DND-41 (cell line): ENCODE measurements around the gene MICAL2.

ENCODE experiments used
- ATAC-seq: fragments of 200-7000 bp; cut with Tn5 transposase; 3 replicates; pipeline ENCODE4 v1.9.1; 2021; ENCODE audit warnings: low read depth; ENCODE audit not compliant: insufficient read depth
- DNase-seq: peaks from one replicate; pipeline ENCODE4 v3.0.0-alpha.2; 2020
- H2AFZ ChIP-seq: 2 replicates; pipeline ENCODE4 v1.6.0; 2012; ENCODE audit warnings: low read depth, low read length
- H3K27ac ChIP-seq: 2 replicates; pipeline ENCODE4 v1.5.1; 2012; ENCODE audit warnings: low read length, inconsistent platforms
- H3K27me3 ChIP-seq: fragments of 200-600 bp; sonication (generic); 2 replicates; pipeline ENCODE4 v1.6.0; 2012; ENCODE audit warnings: low read length, mild to moderate bottlenecking, inconsistent platforms; ENCODE audit not compliant: insufficient read depth, poor library complexity
- H3K36me3 ChIP-seq: 2 replicates; pipeline ENCODE4 v1.5.1; 2012; ENCODE audit warnings: low read length, inconsistent platforms; ENCODE audit not compliant: insufficient read depth
- H3K4me1 ChIP-seq: 2 replicates; pipeline ENCODE4 v1.5.1; 2012; ENCODE audit warnings: mild to moderate bottlenecking, low read length; ENCODE audit not compliant: insufficient read depth
- H3K4me2 ChIP-seq: 2 replicates; pipeline ENCODE4 v1.6.0; 2012; ENCODE audit warnings: mild to moderate bottlenecking, moderate library complexity, low read length, inconsistent platforms; ENCODE audit not compliant: insufficient read depth
- H3K4me3 ChIP-seq, 2 experiments: fragments of 200-600 bp in 1 of 2; shearing (Covaris generic) in 1 of 2; 2 replicates each; pipeline ENCODE4 v1.5.1; 2012 to 2016; ENCODE audit warnings: inconsistent platforms in 2 of 2, low read length in 2 of 2, mild to moderate bottlenecking in 2 of 2, low read depth in 1 of 2, moderate library complexity in 1 of 2
- H3K79me2 ChIP-seq: 2 replicates; pipeline ENCODE4 v1.6.0; 2012; ENCODE audit warnings: low read length, inconsistent platforms; ENCODE audit not compliant: insufficient read depth
- H3K9ac ChIP-seq: 2 replicates; pipeline ENCODE4 v1.6.0; 2012; ENCODE audit warnings: low read depth, mild to moderate bottlenecking, inconsistent platforms, low read length, moderate library complexity
- H3K9me3 ChIP-seq: 2 replicates; pipeline ENCODE4 v1.5.1; 2012; ENCODE audit warnings: low read length, moderate library complexity, mild to moderate bottlenecking, inconsistent platforms; ENCODE audit not compliant: insufficient read depth, severe bottlenecking
- H4K20me1 ChIP-seq: 2 replicates; pipeline ENCODE4 v1.6.0; 2012; ENCODE audit warnings: low read length; ENCODE audit not compliant: insufficient read depth
- CTCF ChIP-seq: IDR thresholded peaks from 2 replicates; pipeline ENCODE4 v1.5.1; 2012; ENCODE audit warnings: borderline replicate concordance, low read length, moderate library complexity, mild to moderate bottlenecking; ENCODE audit not compliant: poor library complexity, severe bottlenecking; ENCODE audit errors: extremely low read depth
- EZH2 ChIP-seq: IDR thresholded peaks from 3 replicates; pipeline ENCODE4 v1.6.1; 2012; ENCODE audit warnings: borderline replicate concordance, low read depth, mild to moderate bottlenecking, moderate library complexity, low read length, inconsistent platforms; ENCODE audit not compliant: severe bottlenecking

MICAL2 gene

GRCh38 chr11:12075822-12076821, 34.3 kb upstream of the MICAL2 start:
- Histone ChIP-seq H3K9me3 (no peaks in the 10 kb centered on the region), H3K36me3 (no peaks in the 10 kb centered on the region), H3K4me3 (no peak overlapping the region), H3K4me1 (no peaks in the 10 kb centered on the region), H2AFZ (no peak overlapping the region), H4K20me1 (no peaks in the 10 kb centered on the region), H3K27me3 (no peaks in the 10 kb centered on the region), H3K9ac (no peak overlapping the region), H3K4me2 (no peak overlapping the region), H3K79me2 (no peaks in the 10 kb centered on the region), H3K27ac (no peak overlapping the region)
- TF ChIP-seq CTCF (no peak), EZH2 (no peak)
- no peak for ATAC-seq
- no peak for DNase-seq

GRCh38 chr11:12076840-12077534, 33.4 kb upstream of the MICAL2 start:
- Histone ChIP-seq H2AFZ (no peak overlapping the region), H3K4me2 (no peak overlapping the region), H4K20me1 (no peaks in the 10 kb centered on the region), H3K9ac (no peak overlapping the region), H3K79me2 (no peaks in the 10 kb centered on the region), H3K27me3 (no peaks in the 10 kb centered on the region), H3K36me3 (no peaks in the 10 kb centered on the region), H3K27ac (no peak overlapping the region), H3K9me3 (no peaks in the 10 kb centered on the region), H3K4me1 (no peaks in the 10 kb centered on the region), H3K4me3 (no peak overlapping the region)
- DNase-seq (no peak), ATAC-seq (no peak)
- no peak for TF ChIP-seq EZH2
- no peak for TF ChIP-seq CTCF

GRCh38 chr11:12077535-12078280, 32.7 kb upstream of the MICAL2 start:
- TF ChIP-seq EZH2 = no peak
- TF ChIP-seq CTCF = no peak
- DNase-seq = no peak
- Histone ChIP-seq H3K4me3 (no peak overlapping the region), H3K9ac (no peak overlapping the region), H3K36me3 (no peaks in the 10 kb centered on the region), H3K4me1 (no peaks in the 10 kb centered on the region), H3K27ac (no peak overlapping the region), H2AFZ (no peak overlapping the region), H3K4me2 (no peak overlapping the region), H3K9me3 (no peaks in the 10 kb centered on the region), H3K79me2 (no peaks in the 10 kb centered on the region), H4K20me1 (no peaks in the 10 kb centered on the region), H3K27me3 (no peaks in the 10 kb centered on the region)
- ATAC-seq = no peak
